HG03457 (cell line): Measurements from ENCODE around the gene RIMKLA.

Experiments
- ATAC-seq: cut with Tn5 transposase; IDR thresholded peaks from one replicate; pipeline ENCODE4 v1.9.1; 2021; ENCODE audit warnings: moderate number of reproducible peaks; ENCODE audit not compliant: unreplicated experiment

Gene RIMKLA, protein sequence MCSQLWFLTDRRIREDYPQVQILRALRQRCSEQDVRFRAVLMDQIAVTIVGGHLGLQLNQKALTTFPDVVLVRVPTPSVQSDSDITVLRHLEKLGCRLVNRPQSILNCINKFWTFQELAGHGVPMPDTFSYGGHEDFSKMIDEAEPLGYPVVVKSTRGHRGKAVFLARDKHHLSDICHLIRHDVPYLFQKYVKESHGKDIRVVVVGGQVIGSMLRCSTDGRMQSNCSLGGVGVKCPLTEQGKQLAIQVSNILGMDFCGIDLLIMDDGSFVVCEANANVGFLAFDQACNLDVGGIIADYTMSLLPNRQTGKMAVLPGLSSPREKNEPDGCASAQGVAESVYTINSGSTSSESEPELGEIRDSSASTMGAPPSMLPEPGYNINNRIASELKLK

GRCh38 chr1:42380586-42381279 lies at the start of gene RIMKLA:
Gene RIMKLA, plus strand, starts transcription at chr1:42380792. Its CDS starts 143 bp downstream, at chr1:42380935.
- peak; percentile 65 for ATAC-seq

DNA sequence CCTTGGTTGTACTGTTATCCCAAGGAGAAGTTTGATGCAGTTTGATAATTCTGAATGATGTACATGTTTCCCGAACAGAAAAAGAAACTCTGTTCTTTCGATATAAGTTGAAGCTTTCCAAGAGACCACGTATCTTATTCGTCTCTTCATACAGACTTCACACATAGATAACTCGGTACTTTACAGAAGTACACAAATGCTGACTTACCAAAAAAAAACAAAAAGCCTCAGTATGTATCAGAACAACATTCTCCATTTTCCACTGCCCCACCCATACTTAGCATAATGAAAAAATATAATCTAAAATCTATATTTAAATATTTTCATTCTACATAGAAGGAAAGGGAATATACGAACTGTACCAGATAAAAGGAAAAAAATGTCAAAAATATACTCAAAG lies 47.7 kb upstream of the RIMKLA start:
- no peak for ATAC-seq

DNA sequence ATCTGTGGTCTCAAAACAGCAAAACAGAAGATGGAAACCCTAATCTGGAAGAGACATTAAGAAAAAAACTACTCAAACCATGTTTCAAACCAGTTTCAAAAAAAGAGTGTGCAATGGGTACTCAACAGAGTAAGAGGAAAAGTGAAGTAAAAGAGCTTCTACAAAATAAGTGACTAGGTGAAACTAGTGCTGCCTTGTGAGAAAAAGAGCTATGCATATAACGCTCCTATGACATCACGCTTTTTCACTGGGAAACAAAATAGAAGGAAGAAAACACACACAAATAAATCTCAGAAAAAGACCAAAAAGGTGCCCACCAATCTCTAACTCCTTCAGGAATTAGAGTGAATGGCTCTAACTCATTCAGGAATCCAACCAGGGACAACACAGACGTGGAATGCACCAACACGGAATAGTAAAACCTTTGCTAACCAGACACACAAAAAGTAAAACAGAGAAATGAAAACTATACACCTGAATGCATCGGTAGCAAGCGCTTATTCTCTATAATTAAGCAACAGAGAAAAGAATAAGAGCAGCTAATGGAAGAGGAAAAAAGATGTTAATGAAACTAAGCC lies 46.8 kb upstream of the RIMKLA start:
- ATAC-seq: no peak

DNA sequence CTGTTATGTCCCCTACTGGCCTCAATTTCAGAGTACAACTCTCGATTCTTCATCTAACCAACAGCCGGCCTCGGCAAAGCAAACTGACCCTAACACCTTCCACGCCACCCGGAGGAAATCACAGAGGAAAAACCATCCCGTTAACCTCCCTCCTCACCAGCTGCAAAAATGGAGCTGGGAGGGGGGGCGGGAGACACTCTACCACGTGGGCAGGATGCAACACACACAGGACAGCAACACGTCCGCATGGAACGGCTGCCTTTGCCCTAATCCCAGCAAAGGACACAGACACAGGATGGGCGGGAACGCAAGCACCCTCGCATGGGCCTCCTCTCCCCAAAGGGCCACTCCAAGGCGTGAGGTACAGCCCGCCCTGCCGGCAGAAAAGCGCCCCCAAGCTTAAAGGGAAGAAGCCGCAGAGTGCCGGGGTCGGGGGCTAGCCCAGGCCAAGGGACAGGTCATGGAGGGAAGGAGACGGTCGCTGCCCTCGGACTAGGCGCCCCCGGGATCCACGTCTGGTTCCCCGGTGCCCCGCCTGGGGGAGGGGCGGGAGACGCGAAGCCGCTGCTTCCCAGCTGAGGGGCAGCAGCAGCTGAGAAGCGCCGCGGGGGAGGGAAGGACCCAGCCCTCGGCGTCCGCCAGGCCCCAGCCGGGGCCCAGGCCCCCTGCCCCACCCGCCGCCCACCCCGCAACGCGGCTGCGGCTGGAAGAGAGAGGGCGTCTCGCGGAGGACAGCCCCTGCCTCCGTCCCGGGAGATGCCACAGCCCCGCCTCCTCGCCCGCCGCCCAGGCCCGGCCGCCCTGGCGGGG lies 46.1 kb upstream of the RIMKLA start:
- ATAC-seq: peak; percentile 46

DNA sequence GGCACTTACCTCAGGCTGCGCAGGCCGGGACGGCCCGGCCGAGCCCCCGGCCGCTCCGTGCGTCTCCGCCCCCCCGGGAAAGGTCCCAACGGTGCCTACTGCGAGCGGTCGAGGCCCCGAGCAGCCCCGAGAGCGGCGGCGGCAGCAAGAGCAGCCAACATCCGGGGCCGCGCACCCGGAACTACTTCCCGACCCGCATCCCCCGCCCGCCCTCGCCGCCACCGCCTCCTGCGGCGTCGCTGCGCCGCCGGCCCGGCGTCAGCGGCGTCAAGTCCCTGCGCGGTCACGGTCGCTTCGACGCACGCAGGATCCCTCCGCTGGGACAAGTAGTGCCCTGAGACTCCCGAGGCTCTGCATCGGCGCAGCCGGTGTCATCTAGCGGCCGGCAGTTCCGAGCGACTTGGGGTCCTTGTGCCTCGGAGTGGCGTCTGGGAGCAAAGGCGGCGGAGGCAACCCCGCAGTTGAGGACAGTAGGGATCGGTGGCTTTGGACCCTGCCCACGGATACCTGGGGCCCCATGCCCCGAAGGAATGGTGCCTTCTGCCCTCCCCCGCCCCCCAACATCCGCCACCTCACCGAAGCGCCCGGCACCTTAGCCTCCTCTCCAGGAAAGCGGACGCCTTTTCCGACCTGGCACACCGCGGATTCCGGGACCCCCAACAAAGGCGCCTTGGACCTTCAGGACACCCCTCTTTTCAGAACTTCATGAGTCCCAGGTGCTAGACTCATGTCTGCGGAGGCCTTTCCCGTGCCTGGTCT lies 45.4 kb upstream of the RIMKLA start, which contains the start of gene FOXJ3:
Gene FOXJ3 (minus strand): TSS at position 186 of the 759 bp plus-strand sequence. CDS start 24,142 bp downstream, outside the sequence.
- peak; percentile 56 for ATAC-seq

GRCh38 chr1:42335809-42336518 lies 44.6 kb upstream of the RIMKLA start:
- no peak for ATAC-seq

DNA sequence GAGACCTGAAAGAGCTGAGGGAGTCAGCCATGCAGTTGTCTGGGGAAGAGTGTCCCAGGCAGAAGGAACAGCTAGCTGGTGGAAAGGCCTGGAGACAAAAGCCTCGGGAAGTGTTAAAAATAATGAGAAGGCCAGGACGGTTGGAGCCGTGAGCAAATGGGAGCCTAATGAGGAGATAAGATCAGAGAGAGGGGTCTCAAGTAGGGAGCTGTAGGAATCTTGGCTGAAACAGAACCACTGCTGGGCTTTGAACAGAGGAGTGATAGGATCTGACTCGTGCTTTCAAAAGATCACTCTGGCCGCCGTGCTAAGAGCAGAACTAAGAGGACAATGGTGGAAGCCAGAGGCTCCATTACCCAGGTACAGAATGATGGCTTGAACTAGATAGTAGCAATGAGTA lies 43.6 kb upstream of the RIMKLA start:
- ATAC-seq: no peak

DNA sequence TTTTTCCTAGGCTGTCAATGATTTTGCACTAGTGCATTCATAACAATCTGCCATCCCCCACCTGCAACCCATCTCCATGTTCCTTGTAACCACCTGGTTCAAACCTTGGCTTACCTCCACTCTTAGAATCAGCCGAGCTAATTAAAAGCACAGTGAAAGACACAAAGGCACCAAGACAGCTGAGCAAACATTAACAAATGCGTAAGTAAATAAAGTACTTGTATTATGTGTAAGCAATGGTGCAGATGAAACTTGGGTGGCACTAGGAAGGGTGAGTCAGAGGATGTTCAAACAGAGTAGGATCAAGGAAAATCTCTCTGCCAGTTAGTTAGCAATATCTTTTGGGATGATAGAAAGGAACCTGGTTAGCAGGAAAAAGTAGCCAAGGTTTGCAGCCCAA lies 40.5 kb upstream of the RIMKLA start:
- no peak for ATAC-seq

DNA sequence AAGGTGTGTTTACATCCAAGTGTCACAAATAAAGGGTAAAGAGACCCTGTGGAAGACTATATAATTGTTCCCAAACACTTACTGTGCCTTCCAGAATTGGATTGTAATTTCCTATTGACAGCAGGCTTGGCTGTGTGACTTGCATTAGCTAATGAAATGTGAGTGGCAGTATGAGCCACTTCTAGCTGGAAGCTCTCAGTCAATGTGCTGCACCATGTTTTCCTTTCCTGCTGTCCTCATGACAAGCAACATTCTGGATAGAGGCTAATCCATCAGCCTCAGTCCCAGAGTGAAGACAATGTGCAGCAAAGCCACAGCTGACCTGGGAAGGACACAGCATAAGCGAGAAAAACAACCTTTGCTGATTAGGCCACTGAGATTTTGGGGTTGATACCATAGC lies 39.7 kb upstream of the RIMKLA start:
- no peak for ATAC-seq

- no peak for ATAC-seq
Observed at GRCh38 chr1:42343049-42343448, 37.5 kb upstream of the RIMKLA start.

- no peak for ATAC-seq
Observed at GRCh38 chr1:42348498-42348897, 32.1 kb upstream of the RIMKLA start.

- ATAC-seq: no peak
Observed at GRCh38 chr1:42350086-42350485, 30.5 kb upstream of the RIMKLA start.

- no peak for ATAC-seq
Observed at GRCh38 chr1:42358791-42359190, 21.8 kb upstream of the RIMKLA start.

DNA sequence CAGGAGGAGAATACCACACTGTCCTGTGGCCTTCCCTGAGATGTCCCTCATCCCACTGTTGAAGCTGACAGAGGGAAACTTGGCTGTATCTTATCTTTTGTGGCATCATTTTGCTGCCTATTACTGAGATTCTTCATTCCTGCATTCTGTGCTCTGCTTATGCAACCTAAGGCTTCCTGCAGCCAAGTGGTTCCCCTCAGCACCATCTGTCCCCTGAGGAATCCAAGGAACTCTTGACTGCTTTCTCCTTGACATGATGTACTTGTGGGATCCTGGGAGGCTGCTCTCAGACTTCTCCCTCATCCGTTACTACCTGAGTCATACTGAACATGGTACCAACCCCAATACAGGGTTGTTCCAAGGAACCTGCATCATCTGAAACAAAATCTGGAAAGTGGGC lies 21.1 kb upstream of the RIMKLA start:
- ATAC-seq: no peak

DNA sequence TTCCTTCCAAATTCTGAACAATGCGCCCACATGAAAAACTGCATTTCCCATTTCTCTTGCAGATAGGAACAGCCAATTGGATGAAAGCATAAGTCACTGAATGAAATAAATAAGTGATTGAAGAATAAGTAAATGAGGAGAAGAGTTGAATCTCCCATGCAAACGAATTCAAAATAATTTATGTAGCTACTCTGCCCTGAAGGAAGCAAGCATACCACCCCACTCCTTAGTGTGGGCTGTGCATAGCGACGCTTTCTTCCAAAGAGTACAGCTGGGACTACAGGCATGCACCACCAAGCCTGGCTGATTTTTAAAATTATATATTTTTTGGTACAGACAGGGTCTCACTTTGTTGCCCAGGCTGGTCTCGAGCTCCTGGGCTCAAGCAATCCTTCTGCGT lies 16.5 kb upstream of the RIMKLA start:
- ATAC-seq: no peak

DNA sequence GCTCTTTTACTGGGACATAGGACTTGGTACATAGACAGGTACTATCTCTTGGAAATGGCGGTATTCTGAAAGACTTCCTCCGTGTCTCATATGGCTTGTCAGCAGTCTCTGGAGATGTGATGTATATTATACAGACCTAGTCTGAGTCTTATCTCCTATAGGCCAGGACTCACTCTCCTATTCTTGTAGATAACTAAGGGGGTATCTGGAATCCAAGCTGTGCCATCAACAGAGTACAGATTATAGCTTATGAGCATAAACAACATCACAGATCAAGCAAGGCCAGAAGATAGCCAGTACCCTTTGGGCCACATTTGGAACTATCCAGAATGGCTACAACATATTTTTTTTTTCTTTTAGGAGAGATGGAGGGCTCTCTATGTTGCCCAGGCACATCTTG lies 16.1 kb upstream of the RIMKLA start:
- no peak for ATAC-seq

DNA sequence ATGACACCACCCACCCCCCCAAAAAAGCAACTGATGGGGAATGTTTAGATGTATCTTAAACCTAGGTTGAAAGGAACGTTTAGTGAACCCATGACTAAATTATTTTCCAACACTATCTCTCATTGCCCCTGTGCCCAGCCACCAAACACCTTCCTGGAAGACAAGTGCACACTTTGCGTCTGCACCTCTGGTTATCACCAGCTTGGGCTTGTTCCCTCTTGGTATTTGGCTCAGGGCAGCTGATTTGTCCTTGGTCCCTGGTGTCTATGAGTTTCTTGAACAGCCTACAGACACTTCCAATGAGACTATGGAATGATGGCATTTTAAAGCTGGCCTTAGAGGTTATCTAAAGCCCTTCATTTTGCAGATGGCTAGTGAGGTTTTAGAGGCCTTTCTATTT lies 15.5 kb upstream of the RIMKLA start:
- ATAC-seq: no peak

- ATAC-seq: no peak
Observed at GRCh38 chr1:42368096-42368795, 12.3 kb upstream of the RIMKLA start.

GRCh38 chr1:42369471-42369870 lies 11.1 kb upstream of the RIMKLA start:
- no peak for ATAC-seq
